ENCODE data around the gene HSF5. TPM values are rescaled to one million over a fixed set of nuclear protein-coding genes. Genes with fewer than 3 reads are reported as not detected.

The HSF5 gene
- polyA plus RNA-seq, 2 of the 4 experiments (the other 2 are of a cell fraction), result not detected

- H3K4me3 ChIP-seq, result no peak overlapping the region
- ATAC-seq (no peak), FAIRE-seq (no peak), DNase-seq (ENCODE audit: low read depth in 1 of 2, low spot score in 1 of 2) (no peak)
- TF ChIP-seq TP53 (CRISPR knock-in tag; IDR thresholded peaks at IDR 0.05) (no peak), MAZ (IDR thresholded peaks at IDR 0.05; ENCODE audit: borderline replicate concordance, low read depth, low read length) (no peak), FOSB (CRISPR knock-in tag; IDR thresholded peaks at IDR 0.05) (no peak)
- ChIA-PET POLR2A (interaction anchor here (4.1 kb wide), 1 partner anchor 30 kb away, joined by 17 read pairs; the partner anchor contains the start of gene SUPT4H1), CTCF (interaction anchor here (0.6 to 6.3 kb wide), 8 partner anchors 10 to 152 kb away, joined by 3 to 31 read pairs (median 4); partner anchors contain the start of genes RNF43 and SUPT4H1)
- peaks cover 76% of the 10 kb centered on the region for H3K4me1 ChIP-seq
- H3K4me2 ChIP-seq, result peak overlapping the region; percentile 65
- WGBS (ENCODE audit: missing lambda C conversion rate), result 88% methylated on average over 1 of the region's 1 CpG
- peak overlapping the region; percentile 70 to 73 for H3K27ac ChIP-seq
- H3K9me3 ChIP-seq, result no peaks in the 10 kb centered on the region
Observed at GRCh38 chr17:58382872-58383242, 105.4 kb downstream of the HSF5 start.

- Histone ChIP-seq H3K4me3 (no peak overlapping the region), H3K9me3 (no peaks in the 10 kb centered on the region), H3K4me2 (peak overlapping the region; percentile 65), H3K27ac (peak overlapping the region; percentile 70 to 73), H3K4me1 (peaks cover 74% of the 10 kb centered on the region)
- TF ChIP-seq NPAS2 (CRISPR knock-in tag; IDR thresholded peaks at IDR 0.05; ENCODE audit: borderline replicate concordance) (no peak), KDM5A (IDR thresholded peaks at IDR 0.05) (no peak), NR3C1 (IDR thresholded peaks at IDR 0.05) (no peak), SMC3 (IDR thresholded peaks at IDR 0.05) (no peak), SREBF2 (IDR thresholded peaks at IDR 0.05) (no peak), CBX2 (IDR thresholded peaks at IDR 0.05; ENCODE audit: borderline replicate concordance, low read depth) (no peak), RFX5 (IDR thresholded peaks at IDR 0.05) (no peak), RAD21 (conservative IDR thresholded peaks at IDR 0.05 in 1 of 2, IDR thresholded peaks at IDR 0.05 in 1 of 2) (no peak), RARB (CRISPR knock-in tag; IDR thresholded peaks at IDR 0.05) (no peak), E2F6 (IDR thresholded peaks at IDR 0.05; ENCODE audit: borderline replicate concordance, low read depth) (no peak), EHF (CRISPR knock-in tag; IDR thresholded peaks at IDR 0.05) (no peak)
- 53% methylated on average over 4 of the region's 4 CpGs for WGBS (ENCODE audit: missing lambda C conversion rate)
- POLR2A ChIA-PET, result interaction anchor here (1.2 to 4.1 kb wide), 2 partner anchors 21 to 30 kb away, joined by 4 to 17 read pairs; partner anchors contain the start of gene SUPT4H1
- ATAC-seq, result peak; percentile 15 to 31; a peak in 2 of 6 replicates
- DNase-seq (ENCODE audit: low read depth in 1 of 2, low spot score in 1 of 2), result no peak
- CTCF ChIA-PET, result interaction anchor here (0.8 to 6.3 kb wide), 8 partner anchors 9 to 65 kb away, joined by 3 to 31 read pairs (median 6); partner anchors contain the start of genes RNF43 and SUPT4H1
- peak; percentile 72 for FAIRE-seq
Observed at GRCh38 chr17:58382108-58382871, 105.9 kb downstream of the HSF5 start.

- TF ChIP-seq MAX (IDR thresholded peaks at IDR 0.05) (peak; percentile 71), RAD21 (conservative IDR thresholded peaks at IDR 0.05 in 1 of 2, IDR thresholded peaks at IDR 0.05 in 1 of 2) (peak in 1 of 2 experiments; percentile 45; a peak in 4 of 5 replicates), CEBPB (IDR thresholded peaks at IDR 0.05) (peak in 1 of 2 experiments; percentile 24; a peak in 1 of 4 replicates), JUN (IDR thresholded peaks at IDR 0.05) (peak; percentile 62 to 76; a peak in 4 of 5 replicates), ZNF302 (CRISPR knock-in tag; IDR thresholded peaks at IDR 0.05) (no peak), BHLHE40 (IDR thresholded peaks at IDR 0.05; ENCODE audit: low read depth, low read length) (no peak), CHD4 (IDR thresholded peaks at IDR 0.05; ENCODE audit: borderline replicate concordance) (no peak), SMC3 (IDR thresholded peaks at IDR 0.05) (peak; percentile 48), EP300 (IDR thresholded peaks at IDR 0.05) (peak; percentile 49 to 55; a peak in 2 of 5 replicates), GATA3 (IDR thresholded peaks at IDR 0.05; ENCODE audit: borderline replicate concordance) (peak; percentile 83), EHMT2 (IDR thresholded peaks at IDR 0.05; ENCODE audit: low read depth) (no peak)
- CTCF ChIA-PET, result interaction anchor here (0.9 to 6.3 kb wide), 9 partner anchors 12 to 64 kb away, joined by 3 to 31 read pairs (median 8); partner anchors contain the start of genes RNF43 and SUPT4H1
- no peak overlapping the region for H3K4me3 ChIP-seq
- H3K4me1 ChIP-seq, result peaks cover 74% of the 10 kb centered on the region
- peak; percentile 58 to 85; a peak in 5 of 6 replicates for ATAC-seq
- 39% methylated on average over 3 of the region's 3 CpGs for WGBS (ENCODE audit: missing lambda C conversion rate)
- peak; percentile 56 for FAIRE-seq
- POLR2A ChIA-PET, result interaction anchor here (1.2 to 4.1 kb wide), 2 partner anchors 20 to 29 kb away, joined by 4 to 17 read pairs; partner anchors contain the start of gene SUPT4H1
- peak overlapping the region; percentile 73 to 75 for H3K27ac ChIP-seq
- H3K9me3 ChIP-seq, result no peaks in the 10 kb centered on the region
- H3K4me2 ChIP-seq, result peak overlapping the region; percentile 65
- peak; percentile 35 to 76 for DNase-seq (ENCODE audit: low read depth in 1 of 2, low spot score in 1 of 2)
Observed at GRCh38 chr17:58381124-58382035, 106.8 kb downstream of the HSF5 start.

All from A549 (cell line).